ENCODE data around the gene ACSL6. TPM values are rescaled to one million over a fixed set of nuclear protein-coding genes. Genes with fewer than 3 reads are reported as not detected.

ACSL6 gene
- 0.57 TPM in 1 of 2 replicates, not detected in the other for total RNA-seq

GRCh38 chr5:132011622-132012343 is at the start of gene ACSL6:
Gene ACSL6, minus strand, starts transcription at chr5:132011658. Its CDS starts 105 bp downstream, at chr5:132011553.

DNA sequence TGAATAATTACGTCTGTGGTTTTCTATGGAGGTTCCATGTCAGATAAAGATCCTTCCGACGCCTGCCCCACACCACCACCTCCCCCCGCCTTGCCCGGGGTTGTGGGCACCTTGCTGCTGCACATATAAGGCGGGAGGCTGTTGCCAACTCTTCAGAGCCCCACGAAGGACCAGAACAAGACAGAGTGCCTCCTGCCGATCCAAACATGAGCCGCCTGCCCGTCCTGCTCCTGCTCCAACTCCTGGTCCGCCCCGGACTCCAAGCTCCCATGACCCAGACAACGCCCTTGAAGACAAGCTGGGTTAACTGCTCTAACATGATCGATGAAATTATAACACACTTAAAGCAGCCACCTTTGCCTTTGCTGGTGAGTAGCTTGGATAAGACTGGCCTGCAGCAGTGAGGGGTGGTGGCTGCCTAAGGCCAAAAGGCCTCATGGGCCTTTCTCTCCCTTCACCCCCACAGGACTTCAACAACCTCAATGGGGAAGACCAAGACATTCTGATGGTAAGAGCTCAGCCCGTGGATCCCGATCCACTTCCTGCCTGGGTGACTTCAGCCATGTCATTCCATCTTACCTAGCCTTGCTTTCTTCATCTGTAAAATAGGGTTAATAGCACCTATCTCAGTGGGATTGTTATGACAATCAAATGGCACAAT is 49.2 kb upstream of the ACSL6 start, which contains the start of gene IL3:
IL3 (plus strand) TSS at position 155 of the 661 bp plus-strand sequence; CDS start at position 207, 52 bp downstream.

GRCh38 chr5:131945551-131946168 is 65.8 kb downstream of the ACSL6 start, which contains the start of gene MEIKIN:
Gene MEIKIN, minus strand, starts transcription at chr5:131945663. Its CDS starts 158 bp downstream, at chr5:131945505.

Other genes with a start within 250 kb of the ACSL6 start
- gene FNIP1, start 214.6 kb downstream of the ACSL6 start, total RNA-seq, result 18.3 and 33.9 TPM in 2 replicates
- gene MEIKIN, start 66.0 kb downstream of the ACSL6 start, total RNA-seq, result not detected in 2 replicates
- gene IL3, start 49.0 kb upstream of the ACSL6 start, total RNA-seq, result not detected in 2 replicates
- gene CSF2, start 62.1 kb upstream of the ACSL6 start, total RNA-seq, result 0.81 and 1.3 TPM in 2 replicates
- gene P4HA2, start 216.2 kb upstream of the ACSL6 start, total RNA-seq, result 45.5 and 104 TPM in 2 replicates
- 15.7 and 27.6 TPM in 2 replicates for gene PDLIM4, start 246.0 kb upstream of the ACSL6 start, total RNA-seq